ENCODE data around the gene CSNK1E.
A peak's percentile ranks its signal among the peaks of the same experiment; 100 is the strongest.

The CSNK1E gene

DNA sequence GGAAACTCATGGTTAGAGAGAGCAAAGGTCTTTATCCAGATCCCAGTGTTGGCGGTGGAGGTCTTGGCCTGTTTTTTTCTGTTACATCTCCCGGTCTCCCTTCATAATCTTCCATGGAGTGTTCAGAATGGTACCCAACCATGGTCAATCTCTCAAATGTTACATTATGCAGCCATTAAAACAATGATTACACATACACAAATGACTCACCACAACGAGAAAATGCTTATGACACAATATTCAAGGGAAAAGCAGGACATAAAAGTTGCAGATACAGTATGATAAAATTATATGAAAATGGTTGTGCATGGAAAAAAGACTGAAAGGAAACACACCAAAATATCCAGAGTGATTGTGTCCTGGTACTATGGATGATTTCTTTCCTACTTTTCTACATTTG, 17.8 kb upstream of the CSNK1E start:
- no peak for DNase-seq

- DNase-seq, result peak in 14 of 56 donors; percentile 11 to 61 (median 26)
Measured at GRCh38 chr22:38327805-38328204, 10.6 kb upstream of the CSNK1E start.

DNA sequence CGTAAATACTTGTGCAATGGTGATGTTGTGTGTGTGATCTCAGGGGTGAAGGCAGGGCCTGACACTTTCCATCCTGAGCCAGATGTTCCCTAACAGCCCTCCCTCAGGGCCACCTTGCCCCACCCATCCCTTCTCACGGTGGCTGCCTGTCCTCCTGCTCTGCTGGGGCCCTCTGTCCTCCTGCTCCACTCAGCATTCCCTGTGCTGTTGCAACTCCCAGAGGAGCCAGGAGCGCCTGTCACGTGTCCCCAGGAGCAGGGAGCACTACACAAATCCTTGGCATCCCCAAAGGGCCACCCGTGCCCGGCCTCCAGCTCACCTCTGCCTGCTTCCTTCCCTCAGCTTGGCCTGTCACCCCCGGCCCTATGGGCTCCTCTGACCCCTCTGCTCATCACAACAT, 10.2 kb upstream of the CSNK1E start:
- DNase-seq, result no peak

GRCh38 chr22:38325587-38325986, 8.4 kb upstream of the CSNK1E start:
- no peak for DNase-seq

- no peak for DNase-seq
Measured at GRCh38 chr22:38320605-38321402, 3.6 kb upstream of the CSNK1E start.

DNA sequence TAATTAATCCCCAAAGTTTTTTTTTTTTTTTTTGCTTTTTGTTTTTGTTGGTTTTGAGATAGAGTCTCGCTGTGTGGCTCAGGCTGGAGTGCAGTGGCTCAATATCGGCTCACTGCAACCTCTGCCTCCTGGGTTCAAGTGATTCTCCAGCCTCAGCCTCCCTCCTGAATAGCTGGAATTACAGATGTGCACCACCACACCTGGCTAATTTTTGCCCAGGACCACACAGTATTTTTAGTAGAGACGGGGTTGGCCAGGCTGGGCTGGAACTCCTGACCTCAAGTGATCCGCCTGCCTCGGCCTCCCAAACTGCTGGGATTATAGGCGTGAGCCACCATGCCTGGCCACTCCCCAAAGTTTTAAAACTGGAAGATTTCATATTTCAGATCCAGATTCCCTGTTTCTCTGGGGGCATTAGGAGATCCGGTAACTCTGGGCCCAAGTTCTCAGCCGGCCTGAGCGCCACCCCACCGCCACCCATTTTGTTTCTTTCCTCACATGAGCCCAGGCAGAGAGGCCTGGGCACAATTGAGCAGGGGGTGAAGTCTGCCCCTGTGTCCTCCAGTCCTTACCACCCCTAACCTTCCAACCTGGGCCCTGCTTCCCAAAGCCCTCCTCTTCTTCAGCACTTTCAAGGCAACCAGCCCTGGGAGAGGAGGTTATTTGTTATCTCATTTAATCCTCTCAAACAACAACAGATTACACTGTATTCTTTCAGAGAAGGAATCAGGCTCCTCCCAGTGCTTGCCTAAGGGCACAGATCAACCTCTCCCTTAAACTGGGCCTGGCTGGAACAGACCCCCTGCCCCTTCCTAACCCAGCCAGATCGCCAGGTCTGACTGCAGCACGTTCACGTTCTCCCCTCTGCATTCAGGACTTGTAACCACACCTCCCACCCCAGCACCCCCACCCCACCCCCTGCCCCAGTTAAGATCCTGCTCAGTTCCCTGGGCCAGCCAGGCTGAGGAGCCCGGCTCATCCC, 1.9 kb upstream of the CSNK1E start:
- DNase-seq, result no peak

DNA sequence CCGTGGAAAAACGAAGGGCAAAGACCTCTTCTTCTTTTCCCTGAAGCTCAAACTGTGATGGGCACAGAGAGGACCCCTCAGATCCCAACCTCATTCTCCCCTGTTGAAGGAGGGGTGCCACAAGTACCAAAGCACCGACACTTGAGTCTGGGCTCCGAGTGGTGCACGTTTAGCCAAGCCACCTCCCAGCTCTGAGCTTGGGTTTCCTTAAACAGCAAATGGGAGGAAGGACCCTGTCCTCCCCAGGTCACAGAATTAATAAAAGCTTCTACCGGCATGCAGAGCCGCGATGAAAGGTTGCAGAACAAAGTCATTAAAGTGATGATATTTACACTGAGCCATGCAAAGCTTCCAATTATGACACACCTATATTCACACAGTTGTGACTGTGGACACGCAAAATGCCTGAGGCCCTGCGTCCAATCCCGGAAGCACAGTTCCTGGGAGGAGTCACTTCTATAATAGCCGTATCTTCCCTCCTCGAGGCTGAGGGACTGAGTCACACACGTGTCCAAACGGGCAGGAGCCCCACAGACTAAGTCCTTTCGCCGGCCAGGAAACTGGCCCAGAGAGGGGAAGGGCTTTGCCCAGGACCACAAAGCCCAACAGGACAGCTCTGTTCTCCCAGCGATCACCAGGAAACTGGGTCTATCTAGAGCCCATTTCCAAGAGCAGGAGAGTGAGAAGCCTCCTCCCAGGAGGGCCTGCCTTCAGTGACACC, 922 bp upstream of the CSNK1E start:
- DNase-seq, result peak in 3 of 56 donors; percentile 15 to 47 (median 22)

- DNase-seq, result peak in 53 of 56 donors; percentile 22 to 84 (median 69)
Measured at GRCh38 chr22:38316364-38317121, 690 bp downstream of the CSNK1E start.

GRCh38 chr22:38315823-38316363, 1.3 kb downstream of the CSNK1E start:
- peak in 5 of 56 donors; percentile 38 to 65 (median 49) for DNase-seq

DNA sequence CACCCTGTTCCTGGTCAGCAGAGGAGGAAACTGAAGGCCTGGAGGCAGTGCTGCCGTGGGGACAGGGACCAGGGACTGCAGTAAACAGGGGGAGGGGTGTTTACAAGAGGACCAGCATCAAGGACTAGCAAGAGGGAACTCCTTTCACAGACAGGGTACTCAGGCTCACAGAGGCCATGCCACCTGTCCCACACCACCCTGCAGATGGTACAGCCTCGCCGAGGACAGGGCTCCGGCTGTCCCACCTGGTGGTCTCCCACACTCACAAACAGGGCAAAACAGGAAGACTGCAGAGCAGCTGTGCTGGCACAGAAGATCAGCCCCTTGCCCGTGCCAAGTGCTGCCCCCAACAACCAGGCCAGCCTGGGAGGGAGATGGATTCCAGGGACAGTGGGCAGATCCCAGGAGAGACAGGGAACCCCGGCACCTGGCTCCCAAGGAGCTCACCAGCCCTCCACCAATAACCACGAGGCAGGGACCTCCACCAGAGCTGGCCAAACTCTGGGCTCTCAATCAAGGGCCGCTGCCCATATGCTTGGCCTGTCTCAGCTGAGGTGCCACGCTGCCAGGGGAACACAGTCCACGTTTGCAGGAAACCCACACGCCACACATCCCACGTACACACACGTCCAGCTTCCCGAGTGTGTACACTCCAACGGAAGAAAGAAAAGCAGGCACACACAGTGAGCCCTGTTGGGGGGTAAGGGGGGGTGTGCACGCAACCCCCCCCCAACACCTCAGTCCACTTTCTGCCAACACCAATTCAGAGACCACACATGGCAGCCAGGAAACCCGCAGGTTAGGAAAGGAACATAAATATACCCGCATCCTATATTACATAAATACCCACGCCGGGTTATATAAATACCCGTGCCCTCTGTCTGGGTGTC, 2.1 kb downstream of the CSNK1E start:
- DNase-seq, result peak in 23 of 56 donors; percentile 22 to 66 (median 45)

- peak in 1 of 56 donors; percentile 49 for DNase-seq
Measured at GRCh38 chr22:38314051-38314932, 2.9 kb downstream of the CSNK1E start.

- DNase-seq, result peak in 21 of 56 donors; percentile 15 to 86 (median 41)
Measured at GRCh38 chr22:38313384-38313955, 3.8 kb downstream of the CSNK1E start.

GRCh38 chr22:38312261-38312800, 4.9 kb downstream of the CSNK1E start:
- DNase-seq, result no peak

- DNase-seq, result no peak
Measured at GRCh38 chr22:38311323-38311620, 6.0 kb downstream of the CSNK1E start.

GRCh38 chr22:38310518-38311322, 6.5 kb downstream of the CSNK1E start:
- peak in 1 of 56 donors; percentile 33 for DNase-seq

DNA sequence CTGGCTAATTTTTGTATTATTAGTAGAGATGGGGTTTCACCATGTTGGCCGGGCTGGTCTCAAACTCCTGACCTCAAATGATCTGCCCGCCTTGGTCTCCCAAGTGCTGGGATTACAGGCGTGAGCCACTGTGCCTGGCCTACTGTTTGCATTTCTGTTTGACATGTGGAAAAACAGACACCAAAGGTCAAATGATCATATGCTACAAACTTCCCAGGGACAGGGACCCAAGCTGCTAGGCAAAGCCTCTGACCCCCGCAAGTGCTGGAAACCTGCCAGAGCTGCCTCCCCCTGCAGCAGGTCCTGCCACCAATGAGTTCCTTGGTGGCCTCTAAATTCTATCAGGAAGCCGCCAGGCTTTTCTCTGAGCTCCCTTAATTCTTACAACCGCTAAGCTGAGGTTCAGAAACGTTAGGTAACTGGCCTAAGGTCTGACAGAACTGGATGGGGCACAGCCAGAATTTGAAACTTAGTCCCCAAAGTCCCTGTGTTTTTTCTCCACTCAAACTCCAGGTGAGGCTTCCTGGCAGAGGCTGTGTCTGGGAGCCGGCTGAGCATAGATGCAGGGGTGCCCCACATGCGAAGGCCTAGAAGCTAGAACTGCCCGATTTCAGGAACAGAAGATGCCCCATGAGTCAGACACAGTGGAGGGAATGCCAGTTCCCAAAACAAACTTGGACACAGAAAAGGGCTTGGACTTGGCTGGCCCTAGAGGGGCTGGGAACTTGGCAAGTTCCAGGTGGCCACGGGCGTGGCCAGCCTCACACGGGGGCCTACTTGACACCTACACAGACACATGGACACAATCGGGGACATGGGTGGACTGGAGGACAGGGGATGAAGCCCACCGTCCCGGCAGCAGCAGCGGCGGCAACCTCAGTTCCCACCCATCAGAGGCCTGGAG, 7.4 kb downstream of the CSNK1E start:
- DNase-seq, result no peak

Data from amygdala (tissue), 56 donors.